Left lung (tissue), 10 donors: Measurements from ENCODE around the gene CCL22. TPM values are rescaled to one million over a fixed set of nuclear protein-coding genes. Genes with fewer than 3 reads are reported as not detected.

Source experiments
- ATAC-seq: fragments of 200-7000 bp; cut with Tn5 transposase; one replicate; pipeline ENCODE4 v1.9.1; 2020; ENCODE audit warnings: moderate library complexity
- DNase-seq, 4 donors: peaks; one replicate each; pipeline ENCODE4 v3.0.0-alpha.2; 2013 to 2020
- H3K27ac ChIP-seq, 2 donors: fragments of 200-600 bp; sonication (generic) in 1 of 2; one replicate each; pipeline versions ENCODE4 v1.5.0 to v1.8.0; 2020 to 2021
- H3K27me3 ChIP-seq, 2 donors: fragments of 200-600 bp; sonication (generic) in 1 of 2; one replicate each; pipeline versions ENCODE4 v1.5.0 to v1.8.0; 2020 to 2021
- H3K36me3 ChIP-seq, 2 donors: fragments of 200-600 bp; sonication (generic) in 1 of 2; one replicate each; pipeline versions ENCODE4 v1.5.0 to v1.8.0; 2020 to 2021
- H3K4me1 ChIP-seq, 2 donors: fragments of 200-600 bp; one replicate each; pipeline ENCODE4 v1.8.0; 2021
- H3K4me3 ChIP-seq, 2 donors: fragments of 200-600 bp; sonication (generic) in 1 of 2; one replicate each; pipeline versions ENCODE4 v1.5.0 to v1.8.0; 2020 to 2021; ENCODE audit warnings: mild to moderate bottlenecking in 1 of 2
- H3K9me3 ChIP-seq, 2 donors: fragments of 200-600 bp; sonication (generic) in 1 of 2; one replicate each; pipeline versions ENCODE4 v1.5.0 to v1.8.0; 2020 to 2021
- intact Hi-C, 2 donors: fragments of 100-400 bp; cut with DNase I; formaldehyde crosslinking; loops; one replicate each; pipeline versions ENCODE4 v1.11.2 to v1.14.2; 2022
- polyA plus RNA-seq, 6 donors: library from polyadenylated mRNA; unstranded; fragments of 120-200 nt; gene quantifications; one replicate each; pipeline ENCODE4 v1.2.1, GENCODE V29; 2013; ENCODE audit not compliant: insufficient read length in 6 of 6
- total RNA-seq, 2 donors: library from RNA; stranded (reverse); fragmentation: NEBNext Ultra II Directional; extraction: Animal tissue kit (Norgen Biotek cat#: 25700); gene quantifications; one replicate each; pipeline ENCODE4 v1.2.1, GENCODE V29; 2021
- TF ChIP-seq, protein P1 (sequence below), 2 donors: fragments of 200-600 bp; sonication (generic) in 1 of 2; IDR thresholded peaks; one replicate each; pipeline versions ENCODE4 v1.5.0 to v1.8.0; 2021; ENCODE audit warnings: antibody characterized with exemption in 2 of 2
- donor health status: DM: no; HTN: yes; CAD: no.
- donor health status: DM: no; HTN: no; CAD: no.

Gene CCL22
- total and polyA plus RNA-seq, 8 donors, result 0.08 to 2.4 (median 0.21) TPM

GRCh38 chr16:57316390-57317017, 42.1 kb upstream of the CCL22 start:
- DNase-seq (peak in 1 of 4 donors; percentile 24), ATAC-seq (peak; percentile 77)
- Histone ChIP-seq H3K27me3 (no peaks in the 10 kb centered on the region), H3K9me3 (no peaks in the 10 kb centered on the region), H3K4me3 (no peak overlapping the region), H3K27ac (peak overlapping the region; percentile 33 to 64), H3K4me1 (peaks cover 3 to 11% of the 10 kb centered on the region in 2 donors), H3K36me3 (no peaks in the 10 kb centered on the region)
- TF ChIP-seq, protein P1, sequence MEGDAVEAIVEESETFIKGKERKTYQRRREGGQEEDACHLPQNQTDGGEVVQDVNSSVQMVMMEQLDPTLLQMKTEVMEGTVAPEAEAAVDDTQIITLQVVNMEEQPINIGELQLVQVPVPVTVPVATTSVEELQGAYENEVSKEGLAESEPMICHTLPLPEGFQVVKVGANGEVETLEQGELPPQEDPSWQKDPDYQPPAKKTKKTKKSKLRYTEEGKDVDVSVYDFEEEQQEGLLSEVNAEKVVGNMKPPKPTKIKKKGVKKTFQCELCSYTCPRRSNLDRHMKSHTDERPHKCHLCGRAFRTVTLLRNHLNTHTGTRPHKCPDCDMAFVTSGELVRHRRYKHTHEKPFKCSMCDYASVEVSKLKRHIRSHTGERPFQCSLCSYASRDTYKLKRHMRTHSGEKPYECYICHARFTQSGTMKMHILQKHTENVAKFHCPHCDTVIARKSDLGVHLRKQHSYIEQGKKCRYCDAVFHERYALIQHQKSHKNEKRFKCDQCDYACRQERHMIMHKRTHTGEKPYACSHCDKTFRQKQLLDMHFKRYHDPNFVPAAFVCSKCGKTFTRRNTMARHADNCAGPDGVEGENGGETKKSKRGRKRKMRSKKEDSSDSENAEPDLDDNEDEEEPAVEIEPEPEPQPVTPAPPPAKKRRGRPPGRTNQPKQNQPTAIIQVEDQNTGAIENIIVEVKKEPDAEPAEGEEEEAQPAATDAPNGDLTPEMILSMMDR (IDR thresholded peaks at IDR 0.05), result no peak
- intact Hi-C loops, result loop anchor here in 1 of 2 donors (10.0 kb wide), 1 partner anchor 208 kb away; no protein-coding TSS in a partner anchor

GRCh38 chr16:57318240-57318970, 40.2 kb upstream of the CCL22 start:
- TF ChIP-seq, protein P1 (IDR thresholded peaks at IDR 0.05), result no peak
- no peak for DNase-seq

DNA sequence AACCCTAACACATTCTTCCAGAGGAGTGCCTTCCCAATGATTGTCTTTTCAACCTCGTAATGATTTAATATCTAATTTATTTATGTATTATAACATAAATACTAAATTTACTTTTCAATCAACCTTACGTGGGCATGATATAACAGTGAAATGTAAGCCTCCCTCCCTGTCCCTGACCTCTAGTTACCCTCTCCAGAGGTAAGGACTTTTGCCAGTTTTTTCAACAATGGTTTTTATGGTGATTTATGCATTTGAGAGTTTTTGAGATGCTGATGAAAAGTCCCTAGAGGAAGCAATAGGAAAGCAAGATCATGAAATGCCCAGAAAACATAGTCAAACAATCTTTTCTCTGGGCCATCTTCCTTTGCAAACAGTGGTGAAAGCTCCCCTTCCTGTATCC, 38.9 kb upstream of the CCL22 start:
- Histone ChIP-seq H3K27ac (no peak overlapping the region), H3K4me3 (no peak overlapping the region), H3K36me3 (no peaks in the 10 kb centered on the region), H3K9me3 (no peaks in the 10 kb centered on the region), H3K4me1 (peaks cover under 1 to 7% of the 10 kb centered on the region in 2 donors), H3K27me3 (no peaks in the 10 kb centered on the region)
- TF ChIP-seq, protein P1 (IDR thresholded peaks at IDR 0.05), result no peak
- no peak for DNase-seq
- intact Hi-C loops, result loop anchor here in 1 of 2 donors (10.0 kb wide), 1 partner anchor 205 kb away; no protein-coding TSS in a partner anchor
- ATAC-seq, result no peak

More at GRCh38 chr16:57318240-57318970, 40.2 kb upstream of the CCL22 start:
- Histone ChIP-seq H3K4me1 (peaks cover 3 to 11% of the 10 kb centered on the region in 2 donors), H3K27ac (no peak overlapping the region), H3K4me3 (no peak overlapping the region), H3K36me3 (no peaks in the 10 kb centered on the region), H3K27me3 (no peaks in the 10 kb centered on the region), H3K9me3 (no peaks in the 10 kb centered on the region)
- intact Hi-C loops, result loop anchor here in 1 of 2 donors (10.0 kb wide), 1 partner anchor 206 kb away; no protein-coding TSS in a partner anchor
- no peak for ATAC-seq

GRCh38 chr16:57324749-57325148, 33.8 kb upstream of the CCL22 start:
- H3K4me3 ChIP-seq, result no peak overlapping the region
- H3K36me3 ChIP-seq, result no peaks in the 10 kb centered on the region
- no peak overlapping the region for H3K27ac ChIP-seq
- no peak for DNase-seq
- intact Hi-C loops, result no loop called here
- peaks cover 0 to 5% of the 10 kb centered on the region in 2 donors for H3K9me3 ChIP-seq
- no peak for ATAC-seq
- TF ChIP-seq, protein P1 (IDR thresholded peaks at IDR 0.05), result no peak
- H3K4me1 ChIP-seq, result no peaks in the 10 kb centered on the region
- no peaks in the 10 kb centered on the region for H3K27me3 ChIP-seq

DNA sequence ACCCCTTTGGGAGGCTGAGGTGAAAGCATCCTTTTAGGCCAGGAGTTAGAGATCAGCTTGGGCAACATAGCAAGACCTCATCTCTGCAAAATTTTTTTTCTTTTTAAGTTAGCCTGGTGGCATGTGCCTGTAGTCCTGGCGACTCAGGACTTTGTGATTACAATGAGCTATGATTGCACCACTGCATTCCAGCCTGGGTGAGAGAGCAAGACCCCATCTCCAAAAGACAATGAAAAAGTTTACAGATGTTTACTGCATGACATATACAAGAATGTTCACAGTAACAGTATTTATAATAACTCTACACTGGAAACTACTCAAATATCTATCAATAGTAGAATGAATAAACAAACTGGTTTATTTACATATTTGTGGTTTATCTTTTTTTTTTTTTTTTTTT, 33.1 kb upstream of the CCL22 start:
- H3K27me3 ChIP-seq, result no peaks in the 10 kb centered on the region
- H3K36me3 ChIP-seq, result no peaks in the 10 kb centered on the region
- H3K27ac ChIP-seq, result no peak overlapping the region
- H3K4me3 ChIP-seq, result no peak overlapping the region
- ATAC-seq (no peak), DNase-seq (no peak)
- H3K4me1 ChIP-seq, result no peaks in the 10 kb centered on the region
- TF ChIP-seq, protein P1 (IDR thresholded peaks at IDR 0.05), result no peak
- intact Hi-C loops, result no loop called here
- H3K9me3 ChIP-seq, result peaks cover 0 to 5% of the 10 kb centered on the region in 2 donors
